SK-N-SH (cell line): ENCODE data around the gene LRRC26. TPM values are rescaled to one million over a fixed set of nuclear protein-coding genes. Genes with fewer than 3 reads are reported as not detected.
A peak's percentile ranks its signal among the peaks of the same experiment; 100 is the strongest.

Experiments used
- CTCF ChIA-PET: fragments of 300-600, 350-600 bp; formaldehyde crosslinking; extraction: SDS; loops from one replicate; lab custom pipeline; 2021; lab: Yijun Ruan, JAX
- POLR2A ChIA-PET: fragments of 350-600 bp; sonication (Branson Sonifier 250); formaldehyde crosslinking; extraction: SDS; loops from one replicate; lab custom pipeline; 2020; ENCODE audit warnings: antibody characterized with exemption, inconsistent platforms; lab: Yijun Ruan, JAX
- DNase-seq: peaks from one replicate; pipeline ENCODE4 v3.0.0; 2012
- H2AFZ ChIP-seq: fragments of 200-600 bp; sonication (generic); 2 replicates; pipeline ENCODE4 v1.8.1; 2016; ENCODE audit warnings: antibody characterized with exemption, mild to moderate bottlenecking, low read depth
- H3F3A ChIP-seq: fragments of 200-600 bp; sonication (generic); replicated peaks from 2 replicates; pipeline ENCODE3; 2016; ENCODE audit warnings: antibody characterized with exemption, mild to moderate bottlenecking; ENCODE audit not compliant: insufficient read depth
- H3K27ac ChIP-seq, 2 experiments: fragments of 200-500 bp in 1 of 2; fragments of 200-600 bp in 1 of 2; sonication (Bioruptor generic) in 1 of 2; sonication (generic), shearing (Covaris generic) in 1 of 2; 2 replicates each; pipeline versions ENCODE4 v1.5.1 to v1.6.1; 2014 to 2016; ENCODE audit warnings: low read depth in 2 of 2, inconsistent platforms in 1 of 2, low read length in 1 of 2, mild to moderate bottlenecking in 1 of 2, mixed read lengths in 1 of 2
- H3K27me3 ChIP-seq: fragments of 200-600 bp; sonication (generic), shearing (Covaris generic); 2 replicates; pipeline ENCODE4 v1.6.1; 2016; ENCODE audit warnings: mixed run types; ENCODE audit not compliant: insufficient read depth
- H3K36me3 ChIP-seq, 2 experiments: fragments of 200-500 bp in 1 of 2; fragments of 200-600 bp in 1 of 2; sonication (Bioruptor generic) in 1 of 2; sonication (generic) in 1 of 2; replicated peaks in 1 of 2; 2 replicates each; pipeline versions ENCODE3 to v1.5.1; 2014 to 2016; ENCODE audit warnings: low read length in 1 of 2, mild to moderate bottlenecking in 1 of 2; ENCODE audit not compliant: insufficient read depth in 2 of 2, control insufficient read depth in 1 of 2
- H3K4me1 ChIP-seq, 2 experiments: fragments of 200-500 bp in 1 of 2; fragments of 200-600 bp in 1 of 2; sonication (Bioruptor generic) in 1 of 2; sonication (generic), shearing (Covaris generic) in 1 of 2; 2 replicates each; pipeline versions ENCODE4 v1.5.1 to v1.6.1; 2014 to 2016; ENCODE audit warnings: low read depth in 1 of 2, low read length in 1 of 2, mixed run types in 1 of 2; ENCODE audit not compliant: insufficient read depth in 2 of 2, control insufficient read depth in 1 of 2
- H3K4me2 ChIP-seq: fragments of 200-600 bp; sonication (generic), shearing (Covaris generic); 2 replicates; pipeline ENCODE4 v1.6.1; 2017; ENCODE audit warnings: mixed run types
- H3K4me3 ChIP-seq, 2 experiments: fragments of 200-500 bp in 1 of 2; fragments of 200-600 bp in 1 of 2; sonication (Bioruptor generic) in 1 of 2; sonication (generic), shearing (Covaris generic) in 1 of 2; 2 replicates each; pipeline versions ENCODE4 v1.5.1 to v1.8.1; 2014 to 2016; ENCODE audit warnings: low read depth in 2 of 2, inconsistent platforms in 1 of 2, low read length in 1 of 2, mild to moderate bottlenecking in 1 of 2, mixed read lengths in 1 of 2, moderate library complexity in 1 of 2
- H3K79me2 ChIP-seq: fragments of 200-600 bp; sonication (generic); 2 replicates; pipeline ENCODE4 v1.8.1; 2017; ENCODE audit warnings: mild to moderate bottlenecking; ENCODE audit not compliant: insufficient read depth
- H3K9ac ChIP-seq: fragments of 200-600 bp; sonication (generic); 2 replicates; pipeline ENCODE4 v1.6.1; 2017; ENCODE audit warnings: mixed run types
- H3K9me2 ChIP-seq: fragments of 200-600 bp; sonication (generic); 2 replicates; pipeline ENCODE4 v1.6.1; 2017; ENCODE audit warnings: mixed run types
- H3K9me3 ChIP-seq: fragments of 200-600 bp; sonication (generic); 2 replicates; pipeline ENCODE4 v1.6.1; 2017; ENCODE audit warnings: mixed run types, mild to moderate bottlenecking, moderate library complexity
- H4K20me1 ChIP-seq: fragments of 200-600 bp; sonication (generic); 2 replicates; pipeline ENCODE4 v1.6.1; 2017; ENCODE audit warnings: mild to moderate bottlenecking, mixed run types; ENCODE audit not compliant: insufficient read depth
- CHD2 ChIP-seq: fragments of 150-350 bp; IDR thresholded peaks from 2 replicates; pipeline ENCODE4 v1.6.1; 2018; ENCODE audit warnings: low read length; ENCODE audit not compliant: partially characterized antibody
- CTCF ChIP-seq: fragments of 200-600 bp; sonication (generic); IDR thresholded peaks from 2 replicates; pipeline ENCODE4 v1.6.1; 2017; ENCODE audit warnings: antibody characterized with exemption, mild to moderate bottlenecking, moderate library complexity
- ELF1 ChIP-seq: IDR thresholded peaks from 2 replicates; pipeline ENCODE4 v1.4.0; 2012
- FOSL2 ChIP-seq: IDR thresholded peaks from 2 replicates; pipeline ENCODE4 v1.4.0; 2012; ENCODE audit warnings: low read depth, mild to moderate bottlenecking, moderate library complexity, borderline replicate concordance
- FOXM1 ChIP-seq: IDR thresholded peaks from 2 replicates; pipeline ENCODE4 v1.4.0; 2012; ENCODE audit warnings: low read depth, mild to moderate bottlenecking
- GABPA ChIP-seq: IDR thresholded peaks from 2 replicates; pipeline ENCODE4 v1.4.0; 2012; ENCODE audit warnings: low read depth, mild to moderate bottlenecking
- IRF3 ChIP-seq: fragments of 150-350 bp; IDR thresholded peaks from 2 replicates; pipeline ENCODE4 v1.6.1; 2016; ENCODE audit warnings: mild to moderate bottlenecking, low read depth, low read length
- JUND ChIP-seq: IDR thresholded peaks from 2 replicates; pipeline ENCODE4 v1.4.0; 2012
- MAX ChIP-seq: IDR thresholded peaks from 2 replicates; pipeline ENCODE4 v1.4.0; 2012; ENCODE audit warnings: low read depth
- MXI1 ChIP-seq: IDR thresholded peaks from 2 replicates; pipeline ENCODE4 v1.6.1; 2012; ENCODE audit warnings: mild to moderate bottlenecking, low read depth, low read length, improper control_type of control experiment
- POLR2AphosphoS5 ChIP-seq: IDR thresholded peaks from 2 replicates; pipeline ENCODE4 v1.6.1; 2012; ENCODE audit warnings: low read depth, low read length
- RCOR1 ChIP-seq: fragments of 150-350 bp; IDR thresholded peaks from 2 replicates; pipeline ENCODE4 v1.6.1; 2017; ENCODE audit warnings: antibody characterized with exemption, low read length
- REST ChIP-seq: IDR thresholded peaks from 2 replicates; pipeline ENCODE4 v1.6.1; 2012; ENCODE audit warnings: mild to moderate bottlenecking, low read depth, low read length, moderate library complexity
- RXRA ChIP-seq: IDR thresholded peaks from 2 replicates; pipeline ENCODE4 v1.4.0; 2012; ENCODE audit warnings: low read depth, mild to moderate bottlenecking, borderline replicate concordance
- TAF1 ChIP-seq: IDR thresholded peaks from 2 replicates; pipeline ENCODE4 v1.6.1; 2012; ENCODE audit warnings: low read depth, mild to moderate bottlenecking, low read length, moderate library complexity, borderline replicate concordance
- TCF12 ChIP-seq: IDR thresholded peaks from 2 replicates; pipeline ENCODE4 v1.4.0; 2012
- USF1 ChIP-seq: IDR thresholded peaks from 2 replicates; pipeline ENCODE4 v1.4.0; 2012; ENCODE audit warnings: low read depth, borderline replicate concordance
- USF2 ChIP-seq: fragments of 150-350 bp; IDR thresholded peaks from 2 replicates; pipeline ENCODE4 v1.6.1; 2017; ENCODE audit warnings: antibody characterized with exemption, low read length, low read depth, borderline replicate concordance
- YY1 ChIP-seq: IDR thresholded peaks from 2 replicates; pipeline ENCODE4 v1.4.0; 2012; ENCODE audit warnings: low read depth, mild to moderate bottlenecking
- ZBTB33 ChIP-seq: IDR thresholded peaks from 2 replicates; pipeline ENCODE4 v1.4.0; 2012; ENCODE audit warnings: low read depth, borderline replicate concordance
- WGBS: methylation state at CpG from one replicate; pipeline ENCODE4 v1.1.6; 2017; ENCODE audit warnings: low lambda C conversion rate; 5-methylcytosine and 5-hydroxymethylcytosine counted together
- polyA plus RNA-seq, 3 experiments: library from polyadenylated mRNA; depleted of rRNA; stranded (reverse); fragments of >200 nt; gene quantifications; 2 replicates each; pipeline ENCODE4 v1.2.3, GENCODE V29; 2012

Gene LRRC26
- polyA plus RNA-seq, 1 of the 3 experiments (the other 2 are of a cell fraction), result not detected

GRCh38 chr9:137156567-137157375, 13.1 kb downstream of the LRRC26 start:
- H3K9ac ChIP-seq, result no peak overlapping the region
- CTCF ChIA-PET, result interaction anchor here (0.6 to 1.2 kb wide), 2 partner anchors 32 to 80 kb away, joined by 3 to 5 read pairs; partner anchors contain the start of genes ANAPC2 and SSNA1

More at GRCh38 chr9:137156567-137157375, 13.1 kb downstream of the LRRC26 start:
- H3K9me2 ChIP-seq, result no peaks in the 10 kb centered on the region
- 82% methylated on average over 35 of the region's 65 CpGs for WGBS
- H3K79me2 ChIP-seq, result no peaks in the 10 kb centered on the region
- POLR2A ChIA-PET, result interaction anchor here (0.7 kb wide), 1 partner anchor 394 kb away, joined by 3 read pairs; no protein-coding TSS in a partner anchor
- H3K27ac ChIP-seq, result no peak overlapping the region
- no peak overlapping the region for H3K4me3 ChIP-seq
- H4K20me1 ChIP-seq, result no peaks in the 10 kb centered on the region
- H3K27me3 ChIP-seq, result no peaks in the 10 kb centered on the region
- TF ChIP-seq TAF1 (no peak), USF1 (no peak), ELF1 (no peak), GABPA (no peak), RCOR1 (no peak), MXI1 (no peak), FOSL2 (no peak), POLR2AphosphoS5 (no peak), ZBTB33 (no peak), REST (no peak), JUND (no peak), USF2 (no peak), CTCF (no peak), FOXM1 (no peak), IRF3 (no peak), YY1 (no peak), RXRA (no peak), TCF12 (no peak), MAX (no peak), CHD2 (no peak)
- TF ChIP-seq, all 33 proteins: peak for 0
- Histone ChIP-seq H2AFZ (no peak overlapping the region), H3K4me1 (peaks cover 0 to 3% of the 10 kb centered on the region in 2 experiments; a peak in 1 of 4 replicates), H3K9me3 (no peaks in the 10 kb centered on the region), H3F3A (no peaks in the 10 kb centered on the region), H3K4me2 (no peak overlapping the region), H3K36me3 (no peaks in the 10 kb centered on the region)
- DNase-seq, result peak; percentile 88
